ENCODE data around the gene KCNT2.

DNA sequence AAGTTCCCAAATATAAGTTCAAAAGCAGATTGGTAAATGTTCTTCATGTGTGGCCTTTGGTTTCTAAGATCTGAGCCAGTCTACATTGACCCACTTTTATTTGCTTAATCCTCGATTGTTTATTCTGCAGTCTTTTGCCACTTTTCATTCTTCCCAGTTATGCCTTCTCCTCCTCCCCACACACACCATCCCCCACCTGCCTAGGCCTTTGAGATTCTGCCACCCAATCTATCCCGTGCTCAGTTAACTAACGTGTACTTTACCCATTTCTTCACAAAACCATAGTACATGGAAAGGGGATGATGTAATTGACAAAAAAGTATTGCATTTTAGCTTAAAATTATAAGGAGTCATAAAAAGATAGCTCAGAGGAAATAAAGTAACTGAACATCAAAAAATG, 47.3 kb upstream of the KCNT2 start:
- TF ChIP-seq, protein P1, sequence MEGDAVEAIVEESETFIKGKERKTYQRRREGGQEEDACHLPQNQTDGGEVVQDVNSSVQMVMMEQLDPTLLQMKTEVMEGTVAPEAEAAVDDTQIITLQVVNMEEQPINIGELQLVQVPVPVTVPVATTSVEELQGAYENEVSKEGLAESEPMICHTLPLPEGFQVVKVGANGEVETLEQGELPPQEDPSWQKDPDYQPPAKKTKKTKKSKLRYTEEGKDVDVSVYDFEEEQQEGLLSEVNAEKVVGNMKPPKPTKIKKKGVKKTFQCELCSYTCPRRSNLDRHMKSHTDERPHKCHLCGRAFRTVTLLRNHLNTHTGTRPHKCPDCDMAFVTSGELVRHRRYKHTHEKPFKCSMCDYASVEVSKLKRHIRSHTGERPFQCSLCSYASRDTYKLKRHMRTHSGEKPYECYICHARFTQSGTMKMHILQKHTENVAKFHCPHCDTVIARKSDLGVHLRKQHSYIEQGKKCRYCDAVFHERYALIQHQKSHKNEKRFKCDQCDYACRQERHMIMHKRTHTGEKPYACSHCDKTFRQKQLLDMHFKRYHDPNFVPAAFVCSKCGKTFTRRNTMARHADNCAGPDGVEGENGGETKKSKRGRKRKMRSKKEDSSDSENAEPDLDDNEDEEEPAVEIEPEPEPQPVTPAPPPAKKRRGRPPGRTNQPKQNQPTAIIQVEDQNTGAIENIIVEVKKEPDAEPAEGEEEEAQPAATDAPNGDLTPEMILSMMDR (IDR thresholded peaks at IDR 0.05) = no peak
- TF ChIP-seq, protein P2, sequence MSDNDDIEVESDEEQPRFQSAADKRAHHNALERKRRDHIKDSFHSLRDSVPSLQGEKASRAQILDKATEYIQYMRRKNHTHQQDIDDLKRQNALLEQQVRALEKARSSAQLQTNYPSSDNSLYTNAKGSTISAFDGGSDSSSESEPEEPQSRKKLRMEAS (IDR thresholded peaks at IDR 0.05; ENCODE audit: low read depth) = no peak
